A549 (cell line): Measurements from ENCODE around the gene PPIAL4G.
A peak's percentile ranks its signal among the peaks of the same experiment; 100 is the strongest.
"Not testable (repeated sequence)": the region's sequence is repeated elsewhere in the genome, so short reads cannot be mapped to it uniquely, and the experiment has no call there.

Experiments
- EHMT2 ChIP-seq: fragments of 200-600 bp; sonication (generic); IDR thresholded peaks from 2 replicates; pipeline ENCODE4 v1.6.1; 2016; ENCODE audit warnings: antibody characterized with exemption, low read depth, mild to moderate bottlenecking, moderate library complexity
- JUN ChIP-seq, 2 experiments: fragments of >200 bp; sonication (Bioruptor Twin); formaldehyde crosslinking; IDR thresholded peaks; 2 replicates in 1 of 2; 3 replicates in 1 of 2; pipeline ENCODE4 v1.6.1; 2016 to 2017
- POLR2AphosphoS2 ChIP-seq: conservative IDR thresholded peaks from 2 replicates; pipeline ENCODE4 v1.6.1; 2012; ENCODE audit warnings: low read length, improper control_type of control experiment, inconsistent platforms
- RNF2 ChIP-seq: fragments of 200-600 bp; sonication (generic); IDR thresholded peaks from 2 replicates; pipeline ENCODE4 v1.6.1; 2016; ENCODE audit warnings: low read depth, mild to moderate bottlenecking, antibody characterized with exemption, moderate library complexity, borderline replicate concordance
- SMC3 ChIP-seq: fragments of >200 bp; sonication (Bioruptor Twin); formaldehyde crosslinking; IDR thresholded peaks from 3 replicates; pipeline ENCODE4 v1.6.1; 2018; ENCODE audit warnings: inconsistent platforms
- ZNF302 ChIP-seq: fragments of 250-450 bp; sonication (Bioruptor Pico); IDR thresholded peaks from 2 replicates; pipeline ENCODE4 v1.9.0; 2021; ENCODE audit warnings: inconsistent platforms, mild to moderate bottlenecking, moderate library complexity
- TF ChIP-seq, protein P1 (sequence below): fragments of 200-600 bp; sonication (generic); IDR thresholded peaks from 2 replicates; pipeline ENCODE4 v1.6.1; 2016; ENCODE audit warnings: antibody characterized with exemption, mild to moderate bottlenecking, moderate library complexity
- TF ChIP-seq, protein P2 (sequence below): fragments of >200 bp; sonication (Bioruptor Twin); formaldehyde crosslinking; IDR thresholded peaks from 3 replicates; pipeline ENCODE4 v1.5.1; 2016
- TF ChIP-seq, protein P3 (sequence below): fragments of 250-450 bp; sonication (Bioruptor Pico); IDR thresholded peaks from 2 replicates; pipeline ENCODE4 v1.5.0; 2021; ENCODE audit warnings: mild to moderate bottlenecking, moderate library complexity, borderline replicate concordance

DNA sequence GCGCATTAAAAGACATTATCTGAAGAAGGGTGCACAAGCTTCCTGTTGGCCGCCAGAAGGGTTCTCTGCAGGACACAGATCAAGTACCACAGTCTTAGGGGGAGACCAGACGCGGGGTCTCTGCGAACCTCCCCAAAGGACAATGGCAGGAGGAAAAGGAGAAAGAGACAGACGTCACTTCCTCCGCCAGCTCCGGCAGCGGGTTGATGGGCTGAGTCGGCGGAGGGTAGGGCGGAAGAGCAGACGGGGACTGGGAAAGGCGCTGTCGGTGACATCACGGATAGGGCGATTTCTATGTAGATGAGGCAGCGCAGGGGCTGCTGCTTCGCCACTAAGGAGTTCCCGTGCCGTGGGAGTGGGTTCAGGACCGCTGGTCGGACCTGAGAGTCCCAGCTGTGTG, 39.0 kb upstream of the PPIAL4G start:
- TF ChIP-seq SMC3; POLR2AphosphoS2; JUN (IDR thresholded peaks at IDR 0.05); ZNF302 (CRISPR knock-in tag); RNF2: not testable (repeated sequence)
- TF ChIP-seq EHMT2 = peak; percentile 47; the same call in 1 of the 2 replicates
- TF ChIP-seq, protein P1, sequence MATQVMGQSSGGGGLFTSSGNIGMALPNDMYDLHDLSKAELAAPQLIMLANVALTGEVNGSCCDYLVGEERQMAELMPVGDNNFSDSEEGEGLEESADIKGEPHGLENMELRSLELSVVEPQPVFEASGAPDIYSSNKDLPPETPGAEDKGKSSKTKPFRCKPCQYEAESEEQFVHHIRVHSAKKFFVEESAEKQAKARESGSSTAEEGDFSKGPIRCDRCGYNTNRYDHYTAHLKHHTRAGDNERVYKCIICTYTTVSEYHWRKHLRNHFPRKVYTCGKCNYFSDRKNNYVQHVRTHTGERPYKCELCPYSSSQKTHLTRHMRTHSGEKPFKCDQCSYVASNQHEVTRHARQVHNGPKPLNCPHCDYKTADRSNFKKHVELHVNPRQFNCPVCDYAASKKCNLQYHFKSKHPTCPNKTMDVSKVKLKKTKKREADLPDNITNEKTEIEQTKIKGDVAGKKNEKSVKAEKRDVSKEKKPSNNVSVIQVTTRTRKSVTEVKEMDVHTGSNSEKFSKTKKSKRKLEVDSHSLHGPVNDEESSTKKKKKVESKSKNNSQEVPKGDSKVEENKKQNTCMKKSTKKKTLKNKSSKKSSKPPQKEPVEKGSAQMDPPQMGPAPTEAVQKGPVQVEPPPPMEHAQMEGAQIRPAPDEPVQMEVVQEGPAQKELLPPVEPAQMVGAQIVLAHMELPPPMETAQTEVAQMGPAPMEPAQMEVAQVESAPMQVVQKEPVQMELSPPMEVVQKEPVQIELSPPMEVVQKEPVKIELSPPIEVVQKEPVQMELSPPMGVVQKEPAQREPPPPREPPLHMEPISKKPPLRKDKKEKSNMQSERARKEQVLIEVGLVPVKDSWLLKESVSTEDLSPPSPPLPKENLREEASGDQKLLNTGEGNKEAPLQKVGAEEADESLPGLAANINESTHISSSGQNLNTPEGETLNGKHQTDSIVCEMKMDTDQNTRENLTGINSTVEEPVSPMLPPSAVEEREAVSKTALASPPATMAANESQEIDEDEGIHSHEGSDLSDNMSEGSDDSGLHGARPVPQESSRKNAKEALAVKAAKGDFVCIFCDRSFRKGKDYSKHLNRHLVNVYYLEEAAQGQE = not testable (repeated sequence)
- TF ChIP-seq, protein P2, sequence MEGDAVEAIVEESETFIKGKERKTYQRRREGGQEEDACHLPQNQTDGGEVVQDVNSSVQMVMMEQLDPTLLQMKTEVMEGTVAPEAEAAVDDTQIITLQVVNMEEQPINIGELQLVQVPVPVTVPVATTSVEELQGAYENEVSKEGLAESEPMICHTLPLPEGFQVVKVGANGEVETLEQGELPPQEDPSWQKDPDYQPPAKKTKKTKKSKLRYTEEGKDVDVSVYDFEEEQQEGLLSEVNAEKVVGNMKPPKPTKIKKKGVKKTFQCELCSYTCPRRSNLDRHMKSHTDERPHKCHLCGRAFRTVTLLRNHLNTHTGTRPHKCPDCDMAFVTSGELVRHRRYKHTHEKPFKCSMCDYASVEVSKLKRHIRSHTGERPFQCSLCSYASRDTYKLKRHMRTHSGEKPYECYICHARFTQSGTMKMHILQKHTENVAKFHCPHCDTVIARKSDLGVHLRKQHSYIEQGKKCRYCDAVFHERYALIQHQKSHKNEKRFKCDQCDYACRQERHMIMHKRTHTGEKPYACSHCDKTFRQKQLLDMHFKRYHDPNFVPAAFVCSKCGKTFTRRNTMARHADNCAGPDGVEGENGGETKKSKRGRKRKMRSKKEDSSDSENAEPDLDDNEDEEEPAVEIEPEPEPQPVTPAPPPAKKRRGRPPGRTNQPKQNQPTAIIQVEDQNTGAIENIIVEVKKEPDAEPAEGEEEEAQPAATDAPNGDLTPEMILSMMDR = not testable (repeated sequence)
- TF ChIP-seq, protein P3, sequence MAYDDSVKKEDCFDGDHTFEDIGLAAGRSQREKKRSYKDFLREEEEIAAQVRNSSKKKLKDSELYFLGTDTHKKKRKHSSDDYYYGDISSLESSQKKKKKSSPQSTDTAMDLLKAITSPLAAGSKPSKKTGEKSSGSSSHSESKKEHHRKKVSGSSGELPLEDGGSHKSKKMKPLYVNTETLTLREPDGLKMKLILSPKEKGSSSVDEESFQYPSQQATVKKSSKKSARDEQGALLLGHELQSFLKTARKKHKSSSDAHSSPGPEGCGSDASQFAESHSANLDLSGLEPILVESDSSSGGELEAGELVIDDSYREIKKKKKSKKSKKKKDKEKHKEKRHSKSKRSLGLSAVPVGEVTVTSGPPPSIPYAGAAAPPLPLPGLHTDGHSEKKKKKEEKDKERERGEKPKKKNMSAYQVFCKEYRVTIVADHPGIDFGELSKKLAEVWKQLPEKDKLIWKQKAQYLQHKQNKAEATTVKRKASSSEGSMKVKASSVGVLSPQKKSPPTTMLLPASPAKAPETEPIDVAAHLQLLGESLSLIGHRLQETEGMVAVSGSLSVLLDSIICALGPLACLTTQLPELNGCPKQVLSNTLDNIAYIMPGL (CRISPR knock-in tag) = not testable (repeated sequence)
